Measurements from ENCODE around the gene TNF.

Gene TNF

DNA sequence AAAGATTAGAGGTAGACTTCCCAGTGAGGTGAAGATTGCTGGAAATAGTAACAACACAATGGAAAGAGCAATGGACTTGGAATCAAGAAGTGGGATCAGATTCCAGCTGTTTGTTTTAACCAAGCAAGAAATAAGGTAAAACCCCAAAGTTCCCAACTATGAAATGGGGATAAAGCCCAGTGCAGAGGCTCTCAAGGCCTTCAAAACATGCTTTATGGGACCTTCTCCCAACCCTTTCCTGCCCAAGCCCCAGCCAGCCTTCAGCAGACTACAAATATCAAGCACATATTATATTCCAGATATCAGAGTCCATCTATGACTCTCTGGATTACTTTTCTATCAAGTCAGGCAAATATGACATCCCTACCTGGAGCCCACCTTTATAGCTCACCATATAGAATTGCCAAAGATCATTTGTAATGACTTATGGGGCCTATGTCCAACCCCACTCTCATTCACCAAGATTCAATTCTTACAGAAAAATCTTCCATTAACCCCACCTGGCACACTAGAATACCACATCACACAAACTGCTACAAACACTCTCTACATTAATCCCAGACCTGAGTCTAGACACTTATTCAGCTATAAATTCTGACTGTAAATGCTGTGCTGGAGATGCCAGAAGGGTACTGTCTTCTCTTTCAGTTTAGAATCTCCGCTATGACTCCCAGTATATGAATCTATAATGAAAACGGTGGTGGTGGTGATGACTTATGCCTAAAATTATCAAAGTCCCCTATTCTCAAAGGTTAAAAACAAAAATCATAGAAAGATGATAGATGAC lies 39.6 kb upstream of the TNF start:
- TF ChIP-seq, protein P1, sequence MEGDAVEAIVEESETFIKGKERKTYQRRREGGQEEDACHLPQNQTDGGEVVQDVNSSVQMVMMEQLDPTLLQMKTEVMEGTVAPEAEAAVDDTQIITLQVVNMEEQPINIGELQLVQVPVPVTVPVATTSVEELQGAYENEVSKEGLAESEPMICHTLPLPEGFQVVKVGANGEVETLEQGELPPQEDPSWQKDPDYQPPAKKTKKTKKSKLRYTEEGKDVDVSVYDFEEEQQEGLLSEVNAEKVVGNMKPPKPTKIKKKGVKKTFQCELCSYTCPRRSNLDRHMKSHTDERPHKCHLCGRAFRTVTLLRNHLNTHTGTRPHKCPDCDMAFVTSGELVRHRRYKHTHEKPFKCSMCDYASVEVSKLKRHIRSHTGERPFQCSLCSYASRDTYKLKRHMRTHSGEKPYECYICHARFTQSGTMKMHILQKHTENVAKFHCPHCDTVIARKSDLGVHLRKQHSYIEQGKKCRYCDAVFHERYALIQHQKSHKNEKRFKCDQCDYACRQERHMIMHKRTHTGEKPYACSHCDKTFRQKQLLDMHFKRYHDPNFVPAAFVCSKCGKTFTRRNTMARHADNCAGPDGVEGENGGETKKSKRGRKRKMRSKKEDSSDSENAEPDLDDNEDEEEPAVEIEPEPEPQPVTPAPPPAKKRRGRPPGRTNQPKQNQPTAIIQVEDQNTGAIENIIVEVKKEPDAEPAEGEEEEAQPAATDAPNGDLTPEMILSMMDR (IDR thresholded peaks at IDR 0.05): no peak
- Histone ChIP-seq H3K27ac (no peak overlapping the region), H3K4me3 (no peak overlapping the region)
- DNase-seq (ENCODE audit: low spot score): no peak

DNA sequence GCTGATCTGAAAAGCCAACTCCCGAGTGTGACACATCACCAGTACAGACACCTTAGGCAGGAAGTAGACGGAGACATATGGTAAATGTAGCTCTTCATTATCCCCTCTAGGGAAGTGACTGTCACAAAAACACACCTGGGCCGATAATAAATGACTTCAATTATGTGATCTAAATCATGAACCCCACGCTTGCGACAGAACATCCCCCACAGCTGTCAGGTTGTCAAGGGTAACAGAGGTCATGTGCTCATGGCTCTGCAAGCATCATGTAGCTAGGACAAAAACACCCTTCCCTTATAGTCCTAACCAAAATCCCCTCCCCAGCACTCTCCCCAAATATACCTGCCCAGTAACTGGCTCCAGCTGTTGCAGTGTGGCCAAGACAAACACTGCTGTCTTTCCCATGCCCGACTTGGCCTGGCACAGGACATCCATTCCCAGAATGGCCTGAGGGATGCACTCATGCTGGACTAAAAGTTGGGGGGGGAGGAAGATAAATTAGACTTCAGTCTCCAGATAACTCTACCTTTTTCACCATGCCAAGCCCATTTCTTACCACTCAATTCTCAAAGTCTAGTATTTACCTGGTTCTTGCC lies 36.5 kb upstream of the TNF start:
- DNase-seq (ENCODE audit: low spot score): no peak
- Histone ChIP-seq H3K27ac (no peak overlapping the region), H3K4me3 (peak overlapping the region; percentile 68)
- TF ChIP-seq, protein P1 (IDR thresholded peaks at IDR 0.05): no peak

DNA sequence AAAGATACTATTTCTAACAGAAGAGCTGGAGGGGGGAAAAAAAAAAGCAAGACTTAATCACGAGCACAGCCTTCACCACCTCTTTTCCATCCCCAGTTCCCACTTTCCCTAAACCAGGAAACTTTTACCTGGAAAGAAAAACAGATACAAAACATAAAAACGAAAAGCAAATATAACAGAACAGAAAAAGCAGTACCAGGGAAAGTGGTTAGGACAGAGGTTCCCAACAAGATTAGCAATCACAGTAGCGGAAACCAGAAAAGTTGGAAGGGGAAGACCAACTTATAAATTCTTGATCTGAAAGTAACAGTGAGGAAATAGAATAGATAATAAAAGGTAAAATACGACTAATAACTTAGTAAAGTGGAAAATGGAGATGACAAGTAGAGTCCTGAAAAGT lies 34.7 kb upstream of the TNF start:
- TF ChIP-seq, protein P1 (IDR thresholded peaks at IDR 0.05): no peak
- H3K27ac ChIP-seq: peak overlapping the region; percentile 91 to 96

DNA sequence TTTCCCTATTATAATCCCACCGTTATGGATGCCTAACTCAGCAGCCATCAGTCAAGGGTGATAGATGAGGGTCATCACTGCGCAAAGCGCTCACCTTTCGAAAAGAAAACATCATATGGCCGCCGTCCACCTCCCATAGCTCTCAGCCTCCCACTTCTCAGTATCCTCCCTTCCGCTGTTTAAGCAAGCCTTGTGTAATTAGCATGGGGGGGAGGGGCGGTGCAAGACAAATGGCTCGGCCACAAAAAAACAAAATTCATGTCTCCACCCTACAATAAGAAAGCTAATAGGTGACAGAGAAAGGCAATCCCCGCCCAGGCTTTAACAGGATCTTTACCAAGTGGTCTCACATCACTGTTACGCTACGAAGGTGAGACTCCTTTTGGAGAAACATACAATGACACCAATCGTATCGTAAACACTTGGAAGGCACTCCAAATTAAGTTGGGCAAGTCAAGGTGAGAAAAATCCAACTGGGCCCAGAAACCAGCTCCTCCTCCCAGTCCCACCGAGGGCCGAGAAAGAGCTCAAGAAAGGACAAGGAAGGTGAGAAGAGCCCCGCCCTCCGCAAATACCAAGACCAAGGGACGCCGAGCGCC lies 34.2 kb upstream of the TNF start:
- Histone ChIP-seq H3K27ac (peak overlapping the region; percentile 91 to 96), H3K4me3 (peak overlapping the region; percentile 68)
- DNase-seq (ENCODE audit: low spot score): no peak
- TF ChIP-seq, protein P1 (IDR thresholded peaks at IDR 0.05): no peak

More for the DNA sequence above, 34.7 kb upstream of the TNF start:
- peak overlapping the region; percentile 68 for H3K4me3 ChIP-seq
- DNase-seq (ENCODE audit: low spot score): no peak

DNA sequence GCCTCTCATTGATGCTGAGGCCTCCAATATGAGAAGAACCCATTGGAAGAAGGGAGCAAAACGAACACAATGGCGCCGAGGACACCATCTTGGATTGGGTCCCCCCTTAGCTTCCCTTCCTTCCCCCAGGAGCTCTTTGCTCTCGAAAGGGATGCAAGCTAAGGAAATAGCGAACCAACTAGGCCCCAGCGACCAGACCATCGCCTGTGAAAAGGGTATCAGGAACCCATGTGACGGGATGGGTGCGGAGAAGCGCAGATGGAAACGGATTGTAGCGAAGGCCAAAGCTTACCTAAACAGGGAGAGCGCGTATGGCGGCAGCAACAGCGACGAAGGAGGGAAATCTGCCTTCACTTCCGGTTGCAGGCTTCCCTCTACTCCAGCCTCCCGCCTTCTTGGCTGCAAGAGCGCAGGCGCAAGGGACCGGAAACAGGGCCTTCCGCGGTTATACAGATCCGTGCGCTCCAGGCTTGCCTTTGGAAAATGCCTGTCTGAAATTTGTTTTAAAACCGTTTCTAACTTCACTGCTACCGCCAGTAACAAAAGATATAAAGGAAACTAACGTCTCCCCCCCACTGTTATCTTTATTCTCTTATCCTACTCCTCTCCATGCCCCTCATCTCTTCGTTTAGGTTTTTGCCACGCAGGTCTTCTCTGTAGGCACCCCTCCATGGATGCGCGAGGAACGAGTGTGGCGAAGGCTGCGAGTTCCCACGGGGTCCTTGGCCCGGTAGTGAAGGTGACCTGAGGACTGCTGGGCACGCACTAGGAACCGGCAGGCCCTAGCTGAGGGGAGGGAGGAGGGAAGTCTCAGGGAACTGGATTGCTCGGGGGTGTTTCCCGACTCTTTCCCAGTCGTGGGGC lies 33.5 kb upstream of the TNF start, which contains the start of gene DDX39B:
DDX39B (minus strand) TSS at position 346 of the 864 bp plus-strand sequence. CDS start 1,471 bp downstream, outside the sequence.
- peak within 1 kb of the TSS; percentile 91 to 96 for H3K27ac ChIP-seq
- peak within 1 kb of the TSS; percentile 68 for H3K4me3 ChIP-seq
- TF ChIP-seq, protein P1 (IDR thresholded peaks at IDR 0.05): no peak
- peak; percentile 96 for DNase-seq (ENCODE audit: low spot score)

DNA sequence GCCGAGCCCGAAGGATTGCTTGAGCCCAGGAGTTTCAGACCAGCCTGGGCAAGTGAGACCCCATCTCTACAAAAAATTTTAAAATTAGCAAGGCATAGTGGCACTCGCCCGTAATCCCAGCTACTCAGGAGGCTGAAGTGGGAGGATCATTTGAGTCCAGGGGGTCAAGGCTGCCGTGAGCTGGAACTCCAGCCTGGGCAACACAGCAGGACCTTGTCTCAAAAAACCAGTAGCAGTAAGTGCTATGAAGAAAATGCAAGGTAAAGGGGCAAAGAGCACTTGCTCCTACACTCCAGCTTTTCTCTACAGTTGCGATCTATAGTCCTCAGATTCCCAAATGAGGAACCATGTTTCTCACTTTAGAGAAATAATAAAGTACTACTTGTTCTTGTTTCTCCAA lies 31.7 kb upstream of the TNF start:
- TF ChIP-seq, protein P1 (IDR thresholded peaks at IDR 0.05): no peak
- DNase-seq (ENCODE audit: low spot score): no peak
- no peak overlapping the region for H3K4me3 ChIP-seq
- H3K27ac ChIP-seq: no peak overlapping the region

Data from coronary artery (tissue), 2 donors.